Breast epithelium (tissue), 3 donors: ENCODE results near the gene DNMT3L.

Experiments used
- CTCF ChIP-seq, 3 donors: fragments of 450-650 bp; IDR thresholded peaks; one replicate each; pipeline ENCODE4 v1.5.1; 2016 to 2017; ENCODE audit warnings: antibody characterized with exemption in 3 of 3, mild to moderate bottlenecking in 3 of 3, moderate library complexity in 3 of 3
- POLR2A ChIP-seq: fragments of 450-650 bp; IDR thresholded peaks from one replicate; pipeline ENCODE4 v1.6.1; 2016; ENCODE audit warnings: antibody characterized with exemption, mild to moderate bottlenecking, moderate library complexity
- POLR2AphosphoS5 ChIP-seq, 3 donors: sonication (generic); formaldehyde crosslinking; IDR thresholded peaks; one replicate each; pipeline ENCODE4 v1.6.1; 2017; ENCODE audit warnings: antibody characterized with exemption in 3 of 3

GRCh38 chr21:44305691-44306090 is 44.0 kb upstream of the DNMT3L start:
- TF ChIP-seq CTCF (IDR thresholded peaks at IDR 0.05) = no peak
- TF ChIP-seq POLR2AphosphoS5 (IDR thresholded peaks at IDR 0.05) = no peak
- no peak for TF ChIP-seq POLR2A
